Adrenal gland (tissue), 12 donors: ENCODE results near the gene TRAPPC8. TPM values are rescaled to one million over a fixed set of nuclear protein-coding genes. Genes with fewer than 3 reads are reported as not detected.
A peak's percentile ranks its signal among the peaks of the same experiment; 100 is the strongest.
"Not testable (repeated sequence)": the region's sequence is repeated elsewhere in the genome, so short reads cannot be mapped to it uniquely, and the experiment has no call there.

Source experiments
- DNase-seq, 7 donors: peaks; one replicate each; pipeline ENCODE4 v3.0.0-alpha.2; 2019 to 2020
- H3K27ac ChIP-seq, 5 donors: fragments of 200-600 bp; sonication (generic) in 4 of 5; 1 replicate in 3 of 5; 2 replicates in 2 of 5; pipeline versions ENCODE4 v1.5.1 to v1.8.0; 2016 to 2020; ENCODE audit warnings: mild to moderate bottlenecking in 1 of 5
- H3K27me3 ChIP-seq: fragments of 200-600 bp; 2 replicates; pipeline ENCODE4 v1.8.0; 2021
- H3K36me3 ChIP-seq, 2 donors: fragments of 200-600 bp; replicated peaks in 1 of 2; 1 replicate in 1 of 2; 2 replicates in 1 of 2; pipeline versions ENCODE4 v1.5.1 to v1.8.0; 2018 to 2022
- H3K4me1 ChIP-seq, 2 donors: fragments of 200-600 bp; replicated peaks in 1 of 2; 1 replicate in 1 of 2; 2 replicates in 1 of 2; pipeline versions ENCODE4 v1.5.1 to v1.8.0; 2018 to 2021
- H3K4me3 ChIP-seq, 4 donors: fragments of 200-600 bp; sonication (generic) in 3 of 4; one replicate each; pipeline ENCODE4 v1.5.1; 2016 to 2018
- H3K9me3 ChIP-seq, 3 donors: fragments of 200-600 bp; sonication (generic) in 1 of 3; replicated peaks in 1 of 3; 1 replicate in 2 of 3; 2 replicates in 1 of 3; pipeline versions ENCODE4 v1.5.1 to v1.8.0; 2016 to 2021
- POLR2A ChIP-seq, 2 donors: fragments of 450-650 bp; IDR thresholded peaks; one replicate each; pipeline ENCODE4 v1.6.1; 2017; ENCODE audit warnings: antibody characterized with exemption in 2 of 2, mild to moderate bottlenecking in 2 of 2, moderate library complexity in 1 of 2
- WGBS, 4 donors: extraction: QIAGEN DNeasy Blood & Tissue Kit in 2 of 4; methylation state at CpG; one replicate each; pipeline versions ENCODE4 v1.1.5 to v1.1.7; 2013 to 2017; 5-methylcytosine and 5-hydroxymethylcytosine counted together
- intact Hi-C, 2 donors: fragments of 100-400 bp; cut with DNase I; formaldehyde crosslinking; loops; one replicate each; pipeline versions ENCODE4 v1.14.1 to v1.15.0; 2022 to 2023
- polyA plus RNA-seq, 3 donors: library from polyadenylated mRNA; stranded (reverse); fragments of 200-250 nt in 2 of 3; fragments of 350-450 nt in 1 of 3; fragmentation: Illumina TruSeq in 1 of 3; extraction: RNeasy Lipid Tissue Mini Kit (QIAGEN cat#74804) in 1 of 3; gene quantifications; one replicate each; pipeline ENCODE4 v1.2.3, GENCODE V29; 2013 to 2014
- total RNA-seq, 9 donors: library from RNA; depleted of rRNA in 4 of 9; stranded (reverse); fragments of >200 nt in 4 of 9; fragments of 120-200 nt in 1 of 9; fragmentation: NEBNext Ultra II Directional in 1 of 9; extraction: Animal tissue kit (Norgen Biotek cat#: 25700) in 1 of 9; gene quantifications; one replicate each; pipeline versions ENCODE4 v1.1.0 to v1.2.4, GENCODE V29; 2013 to 2023
- TF ChIP-seq, protein P1 (sequence below), 6 experiments: fragments of 450-650 bp in 4 of 6; fragments of 200-600 bp in 2 of 6; sonication (generic) in 1 of 6; IDR thresholded peaks; 1 replicate in 5 of 6; 2 replicates in 1 of 6; pipeline versions ENCODE4 v1.5.1 to v1.8.0; 2016 to 2021; ENCODE audit warnings: antibody characterized with exemption in 6 of 6, mild to moderate bottlenecking in 2 of 6, moderate library complexity in 1 of 6
- donor health status: healthy with polysubstance abuse.
- donor health status: Bipolar disorder and iron deficiency.
- donor health status: DM: yes; HTN: yes; CAD: no.
- donor health status: DM: no; HTN: no; CAD: no.
- donor health status: DM: no; HTN: no; CAD: no.
- donor health status: DM: yes; HTN: yes; CAD: no.

The TRAPPC8 gene
- total and polyA plus RNA-seq, 12 donors = 12.8 to 69.6 (median 43.1) TPM

- TF ChIP-seq POLR2A (IDR thresholded peaks at IDR 0.05) = no peak
- TF ChIP-seq, protein P1, sequence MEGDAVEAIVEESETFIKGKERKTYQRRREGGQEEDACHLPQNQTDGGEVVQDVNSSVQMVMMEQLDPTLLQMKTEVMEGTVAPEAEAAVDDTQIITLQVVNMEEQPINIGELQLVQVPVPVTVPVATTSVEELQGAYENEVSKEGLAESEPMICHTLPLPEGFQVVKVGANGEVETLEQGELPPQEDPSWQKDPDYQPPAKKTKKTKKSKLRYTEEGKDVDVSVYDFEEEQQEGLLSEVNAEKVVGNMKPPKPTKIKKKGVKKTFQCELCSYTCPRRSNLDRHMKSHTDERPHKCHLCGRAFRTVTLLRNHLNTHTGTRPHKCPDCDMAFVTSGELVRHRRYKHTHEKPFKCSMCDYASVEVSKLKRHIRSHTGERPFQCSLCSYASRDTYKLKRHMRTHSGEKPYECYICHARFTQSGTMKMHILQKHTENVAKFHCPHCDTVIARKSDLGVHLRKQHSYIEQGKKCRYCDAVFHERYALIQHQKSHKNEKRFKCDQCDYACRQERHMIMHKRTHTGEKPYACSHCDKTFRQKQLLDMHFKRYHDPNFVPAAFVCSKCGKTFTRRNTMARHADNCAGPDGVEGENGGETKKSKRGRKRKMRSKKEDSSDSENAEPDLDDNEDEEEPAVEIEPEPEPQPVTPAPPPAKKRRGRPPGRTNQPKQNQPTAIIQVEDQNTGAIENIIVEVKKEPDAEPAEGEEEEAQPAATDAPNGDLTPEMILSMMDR (IDR thresholded peaks at IDR 0.05) = no peak
- Histone ChIP-seq H3K36me3 (no peaks in the 10 kb centered on the region), H3K4me3 (no peak overlapping the region), H3K4me1 (no peaks in the 10 kb centered on the region), H3K27me3 (no peaks in the 10 kb centered on the region), H3K9me3 (no peaks in the 10 kb centered on the region), H3K27ac (no peak overlapping the region)
- 61 to 79% (median 61%) methylated on average over 5 of the region's 5 CpGs for WGBS, 4 donors
- DNase-seq = no peak
- intact Hi-C loops = no loop called here
These were observed 22.5 kb upstream of the TRAPPC8 start for GRCh38 chr18:31965316-31965970.

DNA sequence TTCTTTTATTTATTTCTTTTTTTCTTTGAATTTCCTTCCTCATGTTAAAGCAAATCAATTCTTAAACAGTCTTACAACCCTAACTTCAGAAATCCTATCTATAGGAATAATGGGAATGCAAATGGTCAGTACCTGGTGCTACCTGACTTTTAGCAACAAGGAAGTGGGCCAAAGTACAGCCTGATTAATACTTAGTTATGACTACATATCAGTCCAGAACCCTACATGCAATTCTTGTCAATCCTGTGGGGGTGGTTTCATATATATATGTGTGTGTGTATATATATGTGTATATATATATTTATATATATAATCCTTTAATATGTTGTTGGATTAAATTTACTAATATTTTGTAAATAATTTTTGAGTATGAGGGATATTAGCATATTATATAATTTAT lies 14.8 kb upstream of the TRAPPC8 start:
- Histone ChIP-seq H3K4me1 (no peaks in the 10 kb centered on the region), H3K27ac (no peak overlapping the region), H3K36me3 (no peaks in the 10 kb centered on the region), H3K27me3 (no peaks in the 10 kb centered on the region), H3K9me3 (no peaks in the 10 kb centered on the region), H3K4me3 (no peak overlapping the region)
- no peak for TF ChIP-seq POLR2A (IDR thresholded peaks at IDR 0.05)
- TF ChIP-seq, protein P1 (IDR thresholded peaks at IDR 0.05) = no peak
- DNase-seq = no peak
- intact Hi-C loops = loop anchor here in 1 of 2 donors (10.0 kb wide), 1 partner anchor 413 kb away; no protein-coding TSS in a partner anchor

DNA sequence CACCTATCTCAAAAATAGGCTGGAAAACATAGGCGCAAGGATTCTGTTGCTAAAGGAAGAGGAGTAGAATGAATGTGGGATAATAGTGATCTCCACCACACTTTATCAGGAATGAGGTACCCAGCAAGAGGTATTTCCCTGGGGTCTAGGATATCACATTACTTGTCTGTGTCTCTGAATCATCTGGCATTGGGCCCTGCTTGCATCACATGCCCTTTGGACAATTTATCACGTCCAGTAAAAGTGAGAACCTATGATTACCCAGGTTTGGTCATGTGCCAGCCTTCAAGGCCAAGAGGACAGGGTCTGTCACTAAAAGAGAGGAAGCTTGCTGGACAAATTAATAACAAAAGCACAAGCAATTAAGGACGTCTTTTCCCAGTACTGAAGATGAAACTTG lies 11.4 kb upstream of the TRAPPC8 start:
- Histone ChIP-seq H3K9me3 (no peaks in the 10 kb centered on the region), H3K4me3 (no peak overlapping the region), H3K4me1 (no peaks in the 10 kb centered on the region), H3K27ac (no peak overlapping the region), H3K27me3 (no peaks in the 10 kb centered on the region), H3K36me3 (no peaks in the 10 kb centered on the region)
- intact Hi-C loops = loop anchor here in 1 of 2 donors (10.0 kb wide), 1 partner anchor 410 kb away; no protein-coding TSS in a partner anchor
- DNase-seq = peak; percentile 39 to 90 (median 83)
- TF ChIP-seq, protein P1 (IDR thresholded peaks at IDR 0.05) = no peak
- no peak for TF ChIP-seq POLR2A (IDR thresholded peaks at IDR 0.05)
- 28 to 39% (median 32%) methylated on average over 3 of the region's 3 CpGs for WGBS, 4 donors

DNA sequence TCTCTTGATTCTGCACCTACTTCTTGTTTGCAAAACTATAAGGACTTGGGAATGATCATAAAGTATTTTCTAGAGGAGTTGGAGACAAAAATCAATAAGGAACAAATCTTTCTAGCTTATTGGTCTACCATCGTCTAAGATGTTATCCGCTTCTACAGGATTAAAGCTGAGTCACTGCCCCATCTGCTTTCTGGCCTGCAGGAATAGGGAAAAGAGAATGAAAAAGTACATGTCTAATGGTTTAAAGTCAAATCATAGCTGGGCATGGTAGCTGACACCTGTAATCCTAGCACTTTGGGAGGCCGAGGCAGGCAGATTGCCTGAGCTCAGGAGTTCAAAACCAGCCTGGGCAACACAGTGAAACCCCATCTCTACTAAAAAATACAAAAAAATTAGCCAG lies 10.8 kb upstream of the TRAPPC8 start:
- not testable (repeated sequence) for H3K36me3 ChIP-seq, H3K27me3 ChIP-seq, H3K4me3 ChIP-seq, DNase-seq, H3K27ac ChIP-seq, H3K4me1 ChIP-seq, H3K9me3 ChIP-seq
- WGBS, 4 donors = 92 to 95% (median 94%) methylated on average over 3 of the region's 3 CpGs
- intact Hi-C loops = loop anchor here in 1 of 2 donors (10.0 kb wide), 1 partner anchor 409 kb away; no protein-coding TSS in a partner anchor

- TF ChIP-seq, protein P1 (IDR thresholded peaks at IDR 0.05) = no peak
- TF ChIP-seq POLR2A (IDR thresholded peaks at IDR 0.05) = no peak
- H3K4me1 ChIP-seq = no peaks in the 10 kb centered on the region
- H3K4me3 ChIP-seq = no peak overlapping the region
- DNase-seq = no peak
- WGBS, 4 donors = 79 to 95% (median 88%) methylated on average over 3 of the region's 3 CpGs
- H3K27me3 ChIP-seq = no peaks in the 10 kb centered on the region
- no peaks in the 10 kb centered on the region for H3K9me3 ChIP-seq
- H3K27ac ChIP-seq = no peak overlapping the region
- H3K36me3 ChIP-seq = no peaks in the 10 kb centered on the region
- intact Hi-C loops = loop anchor here in 1 of 2 donors (10.0 kb wide), 1 partner anchor 407 kb away; no protein-coding TSS in a partner anchor
These were observed 9.3 kb upstream of the TRAPPC8 start for GRCh38 chr18:31952223-31952622.
